GM23338 (cell line): ENCODE measurements around the gene KIAA1671. TPM values are rescaled to one million over a fixed set of nuclear protein-coding genes. Genes with fewer than 3 reads are reported as not detected.
A peak's percentile ranks its signal among the peaks of the same experiment; 100 is the strongest.

ENCODE experiments used
- ATAC-seq: fragments of 200-7000 bp; cut with Tn5 transposase; 3 replicates; pipeline ENCODE4 v1.9.1; 2020
- DNase-seq: peaks from one replicate; pipeline ENCODE4 v3.0.0-alpha.2; 2015; ENCODE audit warnings: low spot score
- H2AFZ ChIP-seq: fragments of 200-600 bp; sonication (generic); 2 replicates; pipeline ENCODE4 v1.8.0; 2016; ENCODE audit warnings: antibody characterized with exemption, mild to moderate bottlenecking, moderate library complexity
- H3F3A ChIP-seq: fragments of 200-600 bp; sonication (generic); replicated peaks from 2 replicates; pipeline ENCODE4 v1.8.0; 2017; ENCODE audit warnings: antibody characterized with exemption, mixed run types, low read depth
- H3K27ac ChIP-seq: fragments of 200-600 bp; sonication (generic); 2 replicates; pipeline ENCODE4 v1.6.1; 2016; ENCODE audit warnings: low read depth
- H3K27me3 ChIP-seq: fragments of 200-600 bp; sonication (generic); 2 replicates; pipeline ENCODE4 v1.8.0; 2016; ENCODE audit warnings: mild to moderate bottlenecking, mixed run types, moderate library complexity; ENCODE audit not compliant: insufficient read depth
- H3K36me3 ChIP-seq: fragments of 200-600 bp; sonication (generic); 2 replicates; pipeline ENCODE4 v1.8.0; 2016; ENCODE audit warnings: mild to moderate bottlenecking; ENCODE audit not compliant: insufficient read depth
- H3K4me1 ChIP-seq: fragments of 200-600 bp; sonication (generic); 2 replicates; pipeline ENCODE4 v1.8.0; 2016; ENCODE audit warnings: mild to moderate bottlenecking, moderate library complexity; ENCODE audit not compliant: insufficient read depth
- H3K4me2 ChIP-seq: fragments of 200-600 bp; sonication (generic); 2 replicates; pipeline ENCODE4 v1.7.1; 2017; ENCODE audit warnings: mixed run types
- H3K4me3 ChIP-seq: fragments of 200-600 bp; sonication (generic); 2 replicates; pipeline ENCODE4 v1.6.1; 2016; ENCODE audit warnings: mixed run types
- H3K79me2 ChIP-seq: fragments of 200-600 bp; sonication (generic); replicated peaks from 2 replicates; pipeline ENCODE4 v1.8.0; 2017; ENCODE audit warnings: mild to moderate bottlenecking; ENCODE audit not compliant: insufficient read depth
- H3K9me2 ChIP-seq: fragments of 200-600 bp; sonication (generic); 2 replicates; pipeline ENCODE4 v1.8.0; 2017; ENCODE audit not compliant: insufficient read depth
- H4K20me1 ChIP-seq: fragments of 200-600 bp; sonication (generic); replicated peaks from 2 replicates; pipeline ENCODE4 v1.8.0; 2017; ENCODE audit warnings: mild to moderate bottlenecking; ENCODE audit not compliant: insufficient read depth
- H3K27ac Mint-ChIP-seq: 2 replicates; pipeline ENCODE4 v1.8.0; 2020; ENCODE audit warnings: inconsistent platforms, mild to moderate bottlenecking, moderate library complexity, mixed read lengths
- H3K27me3 Mint-ChIP-seq: 3 replicates; pipeline ENCODE4 v1.8.0; 2022; ENCODE audit warnings: low read depth, mild to moderate bottlenecking, moderate library complexity, mixed read lengths, inconsistent platforms; ENCODE audit not compliant: insufficient read depth, poor library complexity
- H3K36me3 Mint-ChIP-seq: 3 replicates; pipeline ENCODE4 v1.8.0; 2021; ENCODE audit warnings: low read depth, mild to moderate bottlenecking, inconsistent platforms, moderate library complexity, mixed read lengths
- H3K4me1 Mint-ChIP-seq: 3 replicates; pipeline ENCODE4 v1.8.0; 2020; ENCODE audit warnings: mild to moderate bottlenecking, inconsistent platforms, mixed read lengths
- H3K4me3 Mint-ChIP-seq: 3 replicates; pipeline ENCODE4 v1.8.0; 2021; ENCODE audit warnings: moderate library complexity, mild to moderate bottlenecking, inconsistent platforms, mixed read lengths
- H3K9me3 Mint-ChIP-seq: 3 replicates; pipeline ENCODE4 v1.8.0; 2020; ENCODE audit warnings: moderate library complexity, mild to moderate bottlenecking, inconsistent platforms, mixed read lengths
- CREB1 ChIP-seq: fragments of 250-450 bp; sonication (Bioruptor Pico); IDR thresholded peaks from 2 replicates; pipeline ENCODE4 v1.5.0; 2020; ENCODE audit warnings: low read depth, mild to moderate bottlenecking, moderate library complexity
- CTCF ChIP-seq, 2 experiments: fragments of 200-600 bp in 1 of 2; sonication (generic) in 1 of 2; conservative IDR thresholded peaks; 2 replicates each; pipeline versions ENCODE4 v1.5.1 to v1.6.1; 2016 to 2017; ENCODE audit warnings: antibody characterized with exemption in 2 of 2, low read depth in 2 of 2, mild to moderate bottlenecking in 2 of 2, moderate library complexity in 1 of 2
- EZH2 ChIP-seq: fragments of 200-600 bp; sonication (generic); IDR thresholded peaks from one replicate; pipeline ENCODE4 v1.8.0; 2017; ENCODE audit warnings: antibody characterized with exemption, mild to moderate bottlenecking, low read depth; ENCODE audit not compliant: unreplicated experiment
- EZH2phosphoT487 ChIP-seq: fragments of 200-600 bp; sonication (generic); IDR thresholded peaks from one replicate; pipeline ENCODE4 v1.8.1; 2018; ENCODE audit warnings: antibody characterized with exemption; ENCODE audit not compliant: unreplicated experiment
- JUNB ChIP-seq: IDR thresholded peaks from one replicate; pipeline ENCODE4 v1.6.1; 2016; ENCODE audit warnings: antibody characterized with exemption; ENCODE audit not compliant: unreplicated experiment
- NANOG ChIP-seq: IDR thresholded peaks from 2 replicates; pipeline ENCODE4 v1.6.1; 2016; ENCODE audit warnings: antibody characterized with exemption, borderline replicate concordance
- POLR2AphosphoS5 ChIP-seq: IDR thresholded peaks from 2 replicates; pipeline ENCODE4 v1.6.1; 2016; ENCODE audit warnings: antibody characterized with exemption, low read depth
- REST ChIP-seq: IDR thresholded peaks from one replicate; pipeline ENCODE4 v1.6.1; 2018; ENCODE audit warnings: antibody characterized with exemption; ENCODE audit not compliant: unreplicated experiment
- STAT1 ChIP-seq: IDR thresholded peaks from one replicate; pipeline ENCODE4 v1.6.1; 2016; ENCODE audit warnings: antibody characterized with exemption; ENCODE audit not compliant: unreplicated experiment
- ZNF114 ChIP-seq: fragments of 250-450 bp; sonication (Bioruptor Pico); IDR thresholded peaks from 2 replicates; pipeline ENCODE4 v1.5.0; 2020; ENCODE audit warnings: mild to moderate bottlenecking, moderate library complexity
- ZNF331 ChIP-seq: fragments of 250-450 bp; sonication (Bioruptor Pico); IDR thresholded peaks from 2 replicates; pipeline ENCODE4 v1.5.0; 2020; ENCODE audit warnings: low read depth, mild to moderate bottlenecking, moderate library complexity
- polyA plus RNA-seq: library from polyadenylated mRNA; unstranded; fragments of >200 nt; fragmentation: Nextera tagmentation; extraction: Ambion mirVana; gene quantifications from 2 replicates; pipeline ENCODE4 v1.2.1, GENCODE V29; 2016
- total RNA-seq: library from RNA; depleted of rRNA; stranded (reverse); fragments of >200 nt; shearing (Covaris generic); gene quantifications from 2 replicates; pipeline ENCODE4 v1.2.3, GENCODE V29; 2014
- TF ChIP-seq, protein P1 (sequence below): fragments of 250-450 bp; sonication (Bioruptor Pico); IDR thresholded peaks from 2 replicates; pipeline ENCODE4 v1.5.0; 2020; ENCODE audit warnings: mild to moderate bottlenecking, moderate library complexity
- TF ChIP-seq, protein P2 (sequence below): IDR thresholded peaks from 2 replicates; pipeline ENCODE4 v1.6.1; 2016; ENCODE audit warnings: antibody characterized with exemption

The KIAA1671 gene
- total and polyA plus RNA-seq, 2 experiments from 2014 or later = 6.1 to 27.2 TPM

DNA sequence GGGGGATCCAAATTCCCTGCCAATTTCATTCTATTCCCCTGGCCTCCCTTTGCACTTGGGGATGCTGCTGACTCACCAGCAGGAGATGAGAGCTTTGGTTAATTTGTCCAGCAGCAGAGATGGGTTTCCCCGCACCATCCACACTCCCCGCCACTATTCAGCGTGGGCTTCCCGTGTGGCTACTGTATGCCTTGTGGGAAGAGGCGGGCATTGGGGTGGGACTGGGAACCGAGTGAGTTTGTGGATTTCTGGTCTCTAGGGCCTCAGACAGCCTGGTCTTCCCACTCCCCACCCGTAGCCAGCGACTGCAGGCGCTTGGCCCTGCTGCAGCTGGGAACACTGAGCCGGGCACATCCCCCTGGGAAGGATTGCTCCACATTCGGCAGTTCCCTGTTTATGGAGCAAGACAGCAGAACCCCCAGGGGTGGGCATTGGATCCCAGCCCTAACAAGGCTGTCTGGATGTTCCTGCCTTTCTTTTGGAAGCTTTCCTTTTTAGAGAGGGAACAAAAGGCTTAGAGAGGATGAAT lies 23.4 kb downstream of the KIAA1671 start:
- TF ChIP-seq CREB1 (CRISPR knock-in tag) (no peak), EZH2 (no peak), REST (no peak), JUNB (no peak), CTCF (conservative IDR thresholded peaks at IDR 0.05; ENCODE audit: low read depth in 2 of 2) (no peak), STAT1 (no peak), NANOG (no peak), EZH2phosphoT487 (no peak), POLR2AphosphoS5 (no peak), ZNF331 (no peak), ZNF114 (no peak)
- TF ChIP-seq, protein P1, sequence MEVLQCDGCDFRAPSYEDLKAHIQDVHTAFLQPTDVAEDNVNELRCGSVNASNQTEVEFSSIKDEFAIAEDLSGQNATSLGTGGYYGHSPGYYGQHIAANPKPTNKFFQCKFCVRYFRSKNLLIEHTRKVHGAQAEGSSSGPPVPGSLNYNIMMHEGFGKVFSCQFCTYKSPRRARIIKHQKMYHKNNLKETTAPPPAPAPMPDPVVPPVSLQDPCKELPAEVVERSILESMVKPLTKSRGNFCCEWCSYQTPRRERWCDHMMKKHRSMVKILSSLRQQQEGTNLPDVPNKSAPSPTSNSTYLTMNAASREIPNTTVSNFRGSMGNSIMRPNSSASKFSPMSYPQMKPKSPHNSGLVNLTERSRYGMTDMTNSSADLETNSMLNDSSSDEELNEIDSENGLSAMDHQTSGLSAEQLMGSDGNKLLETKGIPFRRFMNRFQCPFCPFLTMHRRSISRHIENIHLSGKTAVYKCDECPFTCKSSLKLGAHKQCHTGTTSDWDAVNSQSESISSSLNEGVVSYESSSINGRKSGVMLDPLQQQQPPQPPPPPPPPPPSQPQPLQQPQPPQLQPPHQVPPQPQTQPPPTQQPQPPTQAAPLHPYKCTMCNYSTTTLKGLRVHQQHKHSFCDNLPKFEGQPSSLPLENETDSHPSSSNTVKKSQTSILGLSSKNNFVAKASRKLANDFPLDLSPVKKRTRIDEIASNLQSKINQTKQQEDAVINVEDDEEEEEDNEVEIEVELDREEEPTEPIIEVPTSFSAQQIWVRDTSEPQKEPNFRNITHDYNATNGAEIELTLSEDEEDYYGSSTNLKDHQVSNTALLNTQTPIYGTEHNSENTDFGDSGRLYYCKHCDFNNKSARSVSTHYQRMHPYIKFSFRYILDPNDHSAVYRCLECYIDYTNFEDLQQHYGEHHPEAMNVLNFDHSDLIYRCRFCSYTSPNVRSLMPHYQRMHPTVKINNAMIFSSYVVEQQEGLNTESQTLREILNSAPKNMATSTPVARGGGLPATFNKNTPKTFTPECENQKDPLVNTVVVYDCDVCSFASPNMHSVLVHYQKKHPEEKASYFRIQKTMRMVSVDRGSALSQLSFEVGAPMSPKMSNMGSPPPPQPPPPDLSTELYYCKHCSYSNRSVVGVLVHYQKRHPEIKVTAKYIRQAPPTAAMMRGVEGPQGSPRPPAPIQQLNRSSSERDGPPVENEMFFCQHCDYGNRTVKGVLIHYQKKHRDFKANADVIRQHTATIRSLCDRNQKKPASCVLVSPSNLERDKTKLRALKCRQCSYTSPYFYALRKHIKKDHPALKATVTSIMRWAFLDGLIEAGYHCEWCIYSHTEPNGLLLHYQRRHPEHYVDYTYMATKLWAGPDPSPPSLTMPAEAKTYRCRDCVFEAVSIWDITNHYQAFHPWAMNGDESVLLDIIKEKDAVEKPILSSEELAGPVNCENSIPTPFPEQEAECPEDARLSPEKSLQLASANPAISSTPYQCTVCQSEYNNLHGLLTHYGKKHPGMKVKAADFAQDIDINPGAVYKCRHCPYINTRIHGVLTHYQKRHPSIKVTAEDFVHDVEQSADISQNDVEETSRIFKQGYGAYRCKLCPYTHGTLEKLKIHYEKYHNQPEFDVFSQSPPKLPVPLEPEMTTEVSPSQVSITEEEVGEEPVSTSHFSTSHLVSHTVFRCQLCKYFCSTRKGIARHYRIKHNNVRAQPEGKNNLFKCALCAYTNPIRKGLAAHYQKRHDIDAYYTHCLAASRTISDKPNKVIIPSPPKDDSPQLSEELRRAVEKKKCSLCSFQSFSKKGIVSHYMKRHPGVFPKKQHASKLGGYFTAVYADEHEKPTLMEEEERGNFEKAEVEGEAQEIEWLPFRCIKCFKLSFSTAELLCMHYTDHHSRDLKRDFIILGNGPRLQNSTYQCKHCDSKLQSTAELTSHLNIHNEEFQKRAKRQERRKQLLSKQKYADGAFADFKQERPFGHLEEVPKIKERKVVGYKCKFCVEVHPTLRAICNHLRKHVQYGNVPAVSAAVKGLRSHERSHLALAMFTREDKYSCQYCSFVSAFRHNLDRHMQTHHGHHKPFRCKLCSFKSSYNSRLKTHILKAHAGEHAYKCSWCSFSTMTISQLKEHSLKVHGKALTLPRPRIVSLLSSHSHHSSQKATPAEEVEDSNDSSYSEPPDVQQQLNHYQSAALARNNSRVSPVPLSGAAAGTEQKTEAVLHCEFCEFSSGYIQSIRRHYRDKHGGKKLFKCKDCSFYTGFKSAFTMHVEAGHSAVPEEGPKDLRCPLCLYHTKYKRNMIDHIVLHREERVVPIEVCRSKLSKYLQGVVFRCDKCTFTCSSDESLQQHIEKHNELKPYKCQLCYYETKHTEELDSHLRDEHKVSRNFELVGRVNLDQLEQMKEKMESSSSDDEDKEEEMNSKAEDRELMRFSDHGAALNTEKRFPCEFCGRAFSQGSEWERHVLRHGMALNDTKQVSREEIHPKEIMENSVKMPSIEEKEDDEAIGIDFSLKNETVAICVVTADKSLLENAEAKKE (CRISPR knock-in tag) = no peak
- TF ChIP-seq, protein P2, sequence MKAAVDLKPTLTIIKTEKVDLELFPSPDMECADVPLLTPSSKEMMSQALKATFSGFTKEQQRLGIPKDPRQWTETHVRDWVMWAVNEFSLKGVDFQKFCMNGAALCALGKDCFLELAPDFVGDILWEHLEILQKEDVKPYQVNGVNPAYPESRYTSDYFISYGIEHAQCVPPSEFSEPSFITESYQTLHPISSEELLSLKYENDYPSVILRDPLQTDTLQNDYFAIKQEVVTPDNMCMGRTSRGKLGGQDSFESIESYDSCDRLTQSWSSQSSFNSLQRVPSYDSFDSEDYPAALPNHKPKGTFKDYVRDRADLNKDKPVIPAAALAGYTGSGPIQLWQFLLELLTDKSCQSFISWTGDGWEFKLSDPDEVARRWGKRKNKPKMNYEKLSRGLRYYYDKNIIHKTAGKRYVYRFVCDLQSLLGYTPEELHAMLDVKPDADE = no peak
- Mint-ChIP-seq H3K4me3 (no peak overlapping the region; the same call in 2 of the 3 replicates), H3K27ac (peak overlapping the region; percentile 77), H3K36me3 (peaks cover 2% of the 10 kb centered on the region; the same call in 1 of the 3 replicates), H3K9me3 (no peaks in the 10 kb centered on the region), H3K27me3 (peaks cover 25% of the 10 kb centered on the region), H3K4me1 (peaks cover 33% of the 10 kb centered on the region)
- peaks cover 22% of the 10 kb centered on the region for H3K4me1 ChIP-seq
- 0 out of 2 replicates have a peak overlapping the region, but pooled peaks have one; percentile 58 for H3K4me2 ChIP-seq
- ATAC-seq = peak; percentile 67
- no peaks in the 10 kb centered on the region for H3F3A ChIP-seq
- H3K79me2 ChIP-seq = peaks cover 35% of the 10 kb centered on the region
- H2AFZ ChIP-seq = no peak overlapping the region
- H4K20me1 ChIP-seq = no peaks in the 10 kb centered on the region
- no peaks in the 10 kb centered on the region for H3K27me3 ChIP-seq
- H3K9me2 ChIP-seq = no peaks in the 10 kb centered on the region
- no peak for DNase-seq
- no peaks in the 10 kb centered on the region for H3K36me3 ChIP-seq
- H3K27ac ChIP-seq = peak overlapping the region; percentile 78; the same call in 1 of the 2 replicates
- H3K4me3 ChIP-seq = no peak overlapping the region
